ENCODE results near the gene VSNL1. TPM values are rescaled to one million over a fixed set of nuclear protein-coding genes. Genes with fewer than 3 reads are reported as not detected.

The VSNL1 gene
- polyA plus RNA-seq (2013, experiment 1 of 2), result 1.9 TPM
- 2.3 TPM for polyA plus RNA-seq (2013, experiment 2 of 2)

DNA sequence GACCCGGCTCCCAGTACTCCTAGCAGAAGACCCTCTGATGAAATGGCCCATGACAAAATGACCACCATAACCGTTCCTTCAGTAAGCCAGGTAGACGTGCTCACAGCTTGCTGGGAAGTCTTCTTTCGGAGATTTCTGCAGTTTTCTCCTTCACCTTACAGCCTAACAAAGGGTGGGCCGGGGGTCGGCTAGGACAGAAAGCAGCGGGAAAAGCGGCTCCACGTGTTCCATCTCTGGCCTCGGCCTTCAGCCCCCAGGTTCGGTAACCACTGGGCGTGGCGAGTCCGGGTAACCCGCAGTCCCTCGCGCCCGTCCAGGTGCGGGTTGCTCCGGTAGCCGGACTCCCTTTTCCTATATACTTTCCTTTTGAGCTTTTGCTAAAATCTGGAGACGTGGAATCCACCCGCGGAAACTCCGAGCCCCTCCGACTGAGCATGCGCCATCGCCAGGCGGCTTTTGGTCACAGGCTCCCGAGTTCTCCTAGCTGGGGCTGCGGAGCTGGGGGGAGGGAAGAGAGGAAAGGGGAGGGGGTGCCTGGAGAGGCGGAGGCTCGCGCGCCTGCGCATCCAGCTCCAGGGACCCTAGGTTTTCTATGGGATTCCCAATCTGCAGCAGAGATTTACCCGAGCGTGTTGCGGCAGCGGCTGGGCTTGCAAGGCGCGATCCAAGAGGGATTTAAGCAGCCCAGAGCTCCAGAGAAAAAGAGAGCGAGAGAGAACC lies at the start of gene VSNL1:
Gene VSNL1 (plus strand): TSS at position 604 of the 720 bp plus-strand sequence. CDS start 51,379 bp downstream, outside the sequence.
- Histone ChIP-seq H3K14ac (ENCODE audit: low read length) (no peak within 1 kb of the TSS), H3K18ac (ENCODE audit: low read length) (peak within 1 kb of the TSS; percentile 94), H3K23ac (ENCODE audit: low read depth, low read length, poor library complexity) (no peak within 1 kb of the TSS), H3K4me1 (ENCODE audit: control insufficient read depth in 2 of 2, insufficient read depth in 1 of 2, low read depth in 1 of 2, low read length in 2 of 2) (peaks cover 9 to 10% of the 10 kb centered on the region in 2 donors), H3K79me1 (ENCODE audit: low read depth, low read length) (no peaks in the 10 kb centered on the region), H2BK15ac (ENCODE audit: low read length) (no peak within 1 kb of the TSS), H3K4me3 (ENCODE audit: low read length in 2 of 2) (peak within 1 kb of the TSS; percentile 52 to 82), H4K91ac (ENCODE audit: low read depth, low read length, poor library complexity) (no peak within 1 kb of the TSS), H3K27ac (replicated peaks; ENCODE audit: low read length) (peak within 1 kb of the TSS; percentile 44), H2AFZ (ENCODE audit: low read length) (peak within 1 kb of the TSS; percentile 88), H3K9ac (ENCODE audit: low read depth, low read length, poor library complexity) (peak within 1 kb of the TSS; percentile 45), H3K4me2 (ENCODE audit: insufficient read depth, low read length, poor library complexity, severe bottlenecking) (peak within 1 kb of the TSS; percentile 83), H3K9me3 (replicated peaks in 1 of 2; ENCODE audit: control insufficient read depth in 2 of 2, insufficient read depth in 1 of 2, low read depth in 1 of 2, low read length in 2 of 2) (no peaks in the 10 kb centered on the region), H3K27me3 (ENCODE audit: control insufficient read depth in 3 of 3, insufficient read depth in 3 of 3, low read depth in 1 of 3, low read length in 3 of 3) (peaks cover 0 to 70% (median 6%) of the 10 kb centered on the region in 3 experiments), H3K4ac (ENCODE audit: low read length) (no peak within 1 kb of the TSS), H3K36me3 (replicated peaks in 1 of 2; ENCODE audit: control insufficient read depth in 2 of 2, insufficient read depth in 2 of 2, low read length in 2 of 2) (no peaks in the 10 kb centered on the region), H2BK12ac (ENCODE audit: low read length) (no peak within 1 kb of the TSS), H2AK5ac (ENCODE audit: low read depth, low read length) (no peak within 1 kb of the TSS), H4K8ac (ENCODE audit: low read depth, low read length) (no peak within 1 kb of the TSS), H2BK120ac (ENCODE audit: low read depth, low read length) (no peak within 1 kb of the TSS), H2BK5ac (ENCODE audit: low read length) (no peak within 1 kb of the TSS)
- WGBS, 2 donors (ENCODE audit: extremely low coverage in 2 of 2, insufficient read length in 2 of 2, insufficient replicate concordance in 1 of 2), result no CpG with 5 or more reads among the region's 43 CpGs
- DNase-seq (ENCODE audit: low spot score), result peak; percentile 93

- no peak overlapping the region for H2BK5ac ChIP-seq (ENCODE audit: low read length)
These were observed 44.9 kb upstream of the VSNL1 start for GRCh38 chr2:17495590-17495989.

GRCh38 chr2:17497718-17498117 lies 42.8 kb upstream of the VSNL1 start:
- H3K4ac ChIP-seq (ENCODE audit: low read length), result no peak overlapping the region
- H4K91ac ChIP-seq (ENCODE audit: low read depth, low read length, poor library complexity), result no peak overlapping the region
- no peak overlapping the region for H3K27ac ChIP-seq (replicated peaks; ENCODE audit: low read length)
- no peak overlapping the region for H3K4me2 ChIP-seq (ENCODE audit: insufficient read depth, low read length, poor library complexity, severe bottlenecking)
- DNase-seq (ENCODE audit: low spot score), result no peak
- H3K23ac ChIP-seq (ENCODE audit: low read depth, low read length, poor library complexity), result no peak overlapping the region
- no peak overlapping the region for H3K14ac ChIP-seq (ENCODE audit: low read length)
- no peak overlapping the region for H2BK15ac ChIP-seq (ENCODE audit: low read length)
- no peaks in the 10 kb centered on the region for H3K79me1 ChIP-seq (ENCODE audit: low read depth, low read length)
- H2BK5ac ChIP-seq (ENCODE audit: low read length), result no peak overlapping the region
- no peak overlapping the region for H2AFZ ChIP-seq (ENCODE audit: low read length)
- H3K4me3 ChIP-seq (ENCODE audit: low read length in 2 of 2), result no peak overlapping the region
- H3K9me3 ChIP-seq (replicated peaks in 1 of 2; ENCODE audit: control insufficient read depth in 2 of 2, insufficient read depth in 1 of 2, low read depth in 1 of 2, low read length in 2 of 2), result no peaks in the 10 kb centered on the region
- H2BK12ac ChIP-seq (ENCODE audit: low read length), result no peak overlapping the region
- no peaks in the 10 kb centered on the region for H3K36me3 ChIP-seq (replicated peaks in 1 of 2; ENCODE audit: control insufficient read depth in 2 of 2, insufficient read depth in 2 of 2, low read length in 2 of 2)
- no peaks in the 10 kb centered on the region for H3K27me3 ChIP-seq (ENCODE audit: control insufficient read depth in 3 of 3, insufficient read depth in 3 of 3, low read depth in 1 of 3, low read length in 3 of 3)
- no peak overlapping the region for H3K9ac ChIP-seq (ENCODE audit: low read depth, low read length, poor library complexity)
- no peak overlapping the region for H2AK5ac ChIP-seq (ENCODE audit: low read depth, low read length)
- H4K8ac ChIP-seq (ENCODE audit: low read depth, low read length), result no peak overlapping the region
- no peaks in the 10 kb centered on the region for H3K4me1 ChIP-seq (ENCODE audit: control insufficient read depth in 2 of 2, insufficient read depth in 1 of 2, low read depth in 1 of 2, low read length in 2 of 2)
- H2BK120ac ChIP-seq (ENCODE audit: low read depth, low read length), result no peak overlapping the region
- no CpG with 5 or more reads among the region's 1 CpG for WGBS, 2 donors (ENCODE audit: extremely low coverage in 2 of 2, insufficient read length in 2 of 2, insufficient replicate concordance in 1 of 2)
- no peak overlapping the region for H3K18ac ChIP-seq (ENCODE audit: low read length)

More at GRCh38 chr2:17495590-17495989, 44.9 kb upstream of the VSNL1 start:
- Histone ChIP-seq H3K79me1 (ENCODE audit: low read depth, low read length) (no peaks in the 10 kb centered on the region), H3K4ac (ENCODE audit: low read length) (no peak overlapping the region), H3K4me1 (ENCODE audit: control insufficient read depth in 2 of 2, insufficient read depth in 1 of 2, low read depth in 1 of 2, low read length in 2 of 2) (no peaks in the 10 kb centered on the region), H3K14ac (ENCODE audit: low read length) (no peak overlapping the region), H2BK120ac (ENCODE audit: low read depth, low read length) (no peak overlapping the region), H3K18ac (ENCODE audit: low read length) (no peak overlapping the region), H3K9ac (ENCODE audit: low read depth, low read length, poor library complexity) (no peak overlapping the region), H3K9me3 (replicated peaks in 1 of 2; ENCODE audit: control insufficient read depth in 2 of 2, insufficient read depth in 1 of 2, low read depth in 1 of 2, low read length in 2 of 2) (no peaks in the 10 kb centered on the region), H2BK12ac (ENCODE audit: low read length) (no peak overlapping the region), H3K4me3 (ENCODE audit: low read length in 2 of 2) (no peak overlapping the region), H4K8ac (ENCODE audit: low read depth, low read length) (no peak overlapping the region), H4K91ac (ENCODE audit: low read depth, low read length, poor library complexity) (no peak overlapping the region), H3K4me2 (ENCODE audit: insufficient read depth, low read length, poor library complexity, severe bottlenecking) (no peak overlapping the region), H3K36me3 (replicated peaks in 1 of 2; ENCODE audit: control insufficient read depth in 2 of 2, insufficient read depth in 2 of 2, low read length in 2 of 2) (no peaks in the 10 kb centered on the region), H3K27ac (replicated peaks; ENCODE audit: low read length) (no peak overlapping the region), H2AK5ac (ENCODE audit: low read depth, low read length) (no peak overlapping the region), H2AFZ (ENCODE audit: low read length) (no peak overlapping the region), H3K23ac (ENCODE audit: low read depth, low read length, poor library complexity) (no peak overlapping the region), H3K27me3 (ENCODE audit: control insufficient read depth in 3 of 3, insufficient read depth in 3 of 3, low read depth in 1 of 3, low read length in 3 of 3) (no peaks in the 10 kb centered on the region), H2BK15ac (ENCODE audit: low read length) (no peak overlapping the region)
- WGBS, 2 donors (ENCODE audit: extremely low coverage in 2 of 2, insufficient read length in 2 of 2, insufficient replicate concordance in 1 of 2), result no CpG with 5 or more reads among the region's 1 CpG
- DNase-seq (ENCODE audit: low spot score), result no peak

DNA sequence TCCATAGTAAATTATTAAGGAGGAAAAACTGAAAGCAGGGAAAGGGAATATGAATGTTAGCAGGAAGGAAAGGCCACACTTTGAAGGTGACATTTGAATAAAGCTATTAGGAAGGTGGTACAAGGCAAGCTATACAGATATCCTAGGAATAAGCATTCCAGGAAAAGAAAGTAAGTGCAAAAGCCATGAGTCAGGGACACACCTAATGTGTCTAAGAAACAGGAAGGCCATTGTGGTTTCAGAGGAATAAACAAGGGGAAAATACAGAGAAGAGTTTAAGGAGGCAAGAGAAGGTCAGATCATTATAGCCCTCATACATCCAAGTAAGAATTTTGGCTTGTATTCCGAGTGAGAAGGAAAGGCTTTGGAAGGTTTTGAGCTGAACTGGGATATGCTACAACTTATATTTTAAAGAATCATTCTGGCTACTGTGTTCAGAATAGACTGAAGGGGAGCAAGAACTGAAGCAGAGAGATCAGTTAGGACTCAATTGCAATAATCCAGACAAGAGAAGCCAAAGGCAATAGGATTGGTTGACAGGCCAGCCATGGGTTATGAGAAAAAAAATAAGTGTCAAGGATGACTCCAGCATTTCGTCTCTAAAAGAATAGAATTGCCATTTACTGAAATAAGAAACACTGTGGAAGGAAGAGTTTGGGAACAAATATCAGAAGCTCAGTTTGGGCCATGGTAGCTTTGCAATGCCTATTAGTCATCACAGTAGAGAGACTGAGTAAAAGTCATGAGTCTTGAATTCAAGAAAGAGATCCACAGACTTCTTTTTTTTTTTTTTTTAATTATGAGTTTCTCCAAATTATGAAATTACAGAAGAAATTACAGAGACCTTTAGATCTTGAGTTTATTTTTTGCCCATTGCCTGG lies 33.5 kb upstream of the VSNL1 start:
- no peak overlapping the region for H2BK120ac ChIP-seq (ENCODE audit: low read depth, low read length)
- no peak overlapping the region for H2AK5ac ChIP-seq (ENCODE audit: low read depth, low read length)
- H3K18ac ChIP-seq (ENCODE audit: low read length), result no peak overlapping the region
- no peak overlapping the region for H3K14ac ChIP-seq (ENCODE audit: low read length)
- no peak overlapping the region for H3K23ac ChIP-seq (ENCODE audit: low read depth, low read length, poor library complexity)
- H3K27me3 ChIP-seq (ENCODE audit: control insufficient read depth in 3 of 3, insufficient read depth in 3 of 3, low read depth in 1 of 3, low read length in 3 of 3), result no peaks in the 10 kb centered on the region
- H3K27ac ChIP-seq (replicated peaks; ENCODE audit: low read length), result no peak overlapping the region
- no peak overlapping the region for H2BK5ac ChIP-seq (ENCODE audit: low read length)
- no peaks in the 10 kb centered on the region for H3K4me1 ChIP-seq (ENCODE audit: control insufficient read depth in 2 of 2, insufficient read depth in 1 of 2, low read depth in 1 of 2, low read length in 2 of 2)
- no peak overlapping the region for H3K4me3 ChIP-seq (ENCODE audit: low read length in 2 of 2)
- WGBS, 2 donors (ENCODE audit: extremely low coverage in 2 of 2, insufficient read length in 2 of 2, insufficient replicate concordance in 1 of 2), result no CpG with 5 or more reads among the region's 2 CpGs
- H2AFZ ChIP-seq (ENCODE audit: low read length), result no peak overlapping the region
- no peak overlapping the region for H2BK12ac ChIP-seq (ENCODE audit: low read length)
- no peak overlapping the region for H3K9ac ChIP-seq (ENCODE audit: low read depth, low read length, poor library complexity)
- H3K36me3 ChIP-seq (replicated peaks in 1 of 2; ENCODE audit: control insufficient read depth in 2 of 2, insufficient read depth in 2 of 2, low read length in 2 of 2), result no peaks in the 10 kb centered on the region
- no peak overlapping the region for H4K8ac ChIP-seq (ENCODE audit: low read depth, low read length)
- no peaks in the 10 kb centered on the region for H3K9me3 ChIP-seq (replicated peaks in 1 of 2; ENCODE audit: control insufficient read depth in 2 of 2, insufficient read depth in 1 of 2, low read depth in 1 of 2, low read length in 2 of 2)
- H3K79me1 ChIP-seq (ENCODE audit: low read depth, low read length), result no peaks in the 10 kb centered on the region
- DNase-seq (ENCODE audit: low spot score), result no peak
- no peak overlapping the region for H3K4me2 ChIP-seq (ENCODE audit: insufficient read depth, low read length, poor library complexity, severe bottlenecking)
- H2BK15ac ChIP-seq (ENCODE audit: low read length), result no peak overlapping the region
- H3K4ac ChIP-seq (ENCODE audit: low read length), result no peak overlapping the region
- no peak overlapping the region for H4K91ac ChIP-seq (ENCODE audit: low read depth, low read length, poor library complexity)

Measured in neuronal stem cell (in vitro differentiated cells).